Thyroid gland (tissue), 4 donors: ENCODE results near the gene BABAM1.

ENCODE experiments used
- POLR2A ChIP-seq, 2 donors: fragments of 450-650 bp; IDR thresholded peaks; one replicate each; pipeline ENCODE4 v1.6.1; 2017; ENCODE audit warnings: antibody characterized with exemption in 2 of 2, mild to moderate bottlenecking in 2 of 2, moderate library complexity in 1 of 2
- TF ChIP-seq, protein P1 (sequence below), 6 experiments: fragments of 200-600 bp in 3 of 6; fragments of 450-650 bp in 3 of 6; sonication (generic) in 3 of 6; IDR thresholded peaks; one replicate each; pipeline ENCODE4 v1.5.1; 2016 to 2019; ENCODE audit warnings: antibody characterized with exemption in 6 of 6, mild to moderate bottlenecking in 2 of 6, inconsistent platforms in 1 of 6, moderate library complexity in 1 of 6

DNA sequence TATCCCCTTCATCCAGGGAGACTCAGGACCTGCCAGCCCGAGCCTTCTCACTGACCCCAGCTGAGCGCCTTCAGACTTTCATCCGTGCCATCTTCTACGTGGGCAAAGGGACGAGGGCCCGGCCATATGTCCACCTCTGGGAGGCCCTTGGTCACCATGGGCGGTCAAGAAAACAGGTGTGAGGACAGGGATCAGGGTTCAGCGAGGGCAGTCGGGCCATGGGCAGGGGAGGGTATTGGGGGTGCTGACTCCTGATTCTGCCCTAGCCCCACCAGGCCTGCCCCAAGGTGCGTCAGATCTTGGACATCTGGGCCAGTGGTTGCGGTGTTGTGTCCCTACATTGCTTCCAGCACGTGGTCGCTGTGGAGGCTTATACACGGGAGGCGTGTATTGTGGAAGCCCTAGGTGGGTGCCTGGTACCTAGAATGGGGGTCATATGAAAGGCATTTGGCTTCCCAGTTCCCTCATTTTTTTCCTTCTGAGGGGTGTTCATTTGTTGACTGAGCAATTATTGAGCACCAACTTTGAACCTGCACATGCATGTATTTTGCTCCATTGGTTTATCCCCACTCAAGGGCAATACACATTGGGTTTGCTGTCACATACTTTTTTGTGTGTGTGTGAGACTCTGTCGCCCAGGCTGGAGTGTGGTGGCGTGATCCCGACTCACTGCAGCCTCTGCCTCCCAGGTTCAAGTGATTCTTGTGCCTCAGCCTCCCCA, 18.3 kb downstream of the BABAM1 start:
- TF ChIP-seq, protein P1, sequence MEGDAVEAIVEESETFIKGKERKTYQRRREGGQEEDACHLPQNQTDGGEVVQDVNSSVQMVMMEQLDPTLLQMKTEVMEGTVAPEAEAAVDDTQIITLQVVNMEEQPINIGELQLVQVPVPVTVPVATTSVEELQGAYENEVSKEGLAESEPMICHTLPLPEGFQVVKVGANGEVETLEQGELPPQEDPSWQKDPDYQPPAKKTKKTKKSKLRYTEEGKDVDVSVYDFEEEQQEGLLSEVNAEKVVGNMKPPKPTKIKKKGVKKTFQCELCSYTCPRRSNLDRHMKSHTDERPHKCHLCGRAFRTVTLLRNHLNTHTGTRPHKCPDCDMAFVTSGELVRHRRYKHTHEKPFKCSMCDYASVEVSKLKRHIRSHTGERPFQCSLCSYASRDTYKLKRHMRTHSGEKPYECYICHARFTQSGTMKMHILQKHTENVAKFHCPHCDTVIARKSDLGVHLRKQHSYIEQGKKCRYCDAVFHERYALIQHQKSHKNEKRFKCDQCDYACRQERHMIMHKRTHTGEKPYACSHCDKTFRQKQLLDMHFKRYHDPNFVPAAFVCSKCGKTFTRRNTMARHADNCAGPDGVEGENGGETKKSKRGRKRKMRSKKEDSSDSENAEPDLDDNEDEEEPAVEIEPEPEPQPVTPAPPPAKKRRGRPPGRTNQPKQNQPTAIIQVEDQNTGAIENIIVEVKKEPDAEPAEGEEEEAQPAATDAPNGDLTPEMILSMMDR (IDR thresholded peaks at IDR 0.05) = no peak
- TF ChIP-seq POLR2A (IDR thresholded peaks at IDR 0.05) = no peak
